Measurements from ENCODE around the gene IFT52.

GRCh38 chr20:43563991-43564390 lies 26.7 kb upstream of the IFT52 start:
- no peak for TF ChIP-seq CEBPB (IDR thresholded peaks at IDR 0.05)
- no peak for TF ChIP-seq GATA3 (IDR thresholded peaks at IDR 0.05; ENCODE audit: borderline replicate concordance)

Data from A549 (cell line).